HEK293 (cell line): ENCODE measurements around the gene SLC2A6.

Experiments
- CTCF ChIA-PET: fragments of 350-600 bp; formaldehyde crosslinking; extraction: SDS; loops from one replicate; lab custom pipeline; 2021; ENCODE audit warnings: antibody characterized with exemption; lab: Yijun Ruan, JAX
- POLR2A ChIA-PET: fragments of 300-600 bp; formaldehyde crosslinking; extraction: SDS; loops from one replicate; lab custom pipeline; 2020; ENCODE audit warnings: antibody characterized with exemption, inconsistent platforms; lab: Yijun Ruan, JAX
- H3K27ac ChIP-seq: fragments of 200-500 bp; sonication (Bioruptor generic); 2 replicates; pipeline ENCODE4 v1.5.1; 2014; ENCODE audit warnings: low read depth, low read length, control low read depth, inconsistent platforms; ENCODE audit errors: extremely low read depth
- H3K36me3 ChIP-seq, 2 experiments: fragments of 200-500 bp in 1 of 2; sonication (Bioruptor generic) in 1 of 2; 1 replicate in 1 of 2; 2 replicates in 1 of 2; pipeline ENCODE4 v1.5.1; 2014 to 2017; ENCODE audit warnings: inconsistent platforms in 2 of 2, low read length in 2 of 2; ENCODE audit not compliant: control insufficient read depth in 2 of 2, insufficient read depth in 1 of 2
- H3K4me1 ChIP-seq: fragments of 200-500 bp; sonication (Bioruptor generic); 2 replicates; pipeline ENCODE4 v1.5.1; 2014; ENCODE audit warnings: mild to moderate bottlenecking, low read length, inconsistent platforms; ENCODE audit not compliant: control insufficient read depth, insufficient read depth
- H3K4me3 ChIP-seq: 2 replicates; pipeline ENCODE4 v1.5.1; 2011; ENCODE audit warnings: low read depth, mild to moderate bottlenecking, control low read depth, low read length, moderate library complexity
- H3K9me3 ChIP-seq: fragments of 200-500 bp; sonication (Bioruptor generic); 2 replicates; pipeline ENCODE4 v1.5.1; 2014; ENCODE audit warnings: low read depth, low read length, inconsistent platforms; ENCODE audit not compliant: control insufficient read depth, insufficient read depth
- BCL11A ChIP-seq: fragments of 450-650 bp; formaldehyde crosslinking; IDR thresholded peaks from 2 replicates; pipeline ENCODE4 v1.5.1; 2016; ENCODE audit warnings: low read depth, missing biosample characterization, missing genetic modification characterization
- BCL6B ChIP-seq: fragments of 450-650 bp; formaldehyde crosslinking; IDR thresholded peaks from 2 replicates; pipeline ENCODE4 v1.5.1; 2017; ENCODE audit warnings: missing biosample characterization, missing genetic modification characterization
- HOXA7 ChIP-seq: sonication (generic); formaldehyde crosslinking; IDR thresholded peaks from 2 replicates; pipeline ENCODE4 v1.8.1; 2022; ENCODE audit warnings: missing genetic modification reagents, borderline replicate concordance
- KLF16 ChIP-seq: fragments of 450-650 bp; formaldehyde crosslinking; IDR thresholded peaks from 2 replicates; pipeline ENCODE4 v1.5.1; 2017; ENCODE audit warnings: missing biosample characterization, missing genetic modification characterization
- KLF17 ChIP-seq: fragments of 450-650 bp; formaldehyde crosslinking; IDR thresholded peaks from 2 replicates; pipeline ENCODE4 v1.5.1; 2016; ENCODE audit warnings: missing biosample characterization, missing genetic modification characterization
- PRDM1 ChIP-seq: fragments of 450-650 bp; formaldehyde crosslinking; IDR thresholded peaks from 2 replicates; pipeline ENCODE4; 2016; ENCODE audit warnings: missing biosample characterization, missing genetic modification characterization
- RBAK ChIP-seq: fragments of 450-650 bp; formaldehyde crosslinking; IDR thresholded peaks from 2 replicates; pipeline ENCODE4 v1.5.1; 2016; ENCODE audit warnings: missing biosample characterization, missing genetic modification characterization
- REST ChIP-seq: fragments of 450-650 bp; formaldehyde crosslinking; IDR thresholded peaks from 2 replicates; pipeline ENCODE4 v1.5.1; 2016; ENCODE audit warnings: missing biosample characterization, missing genetic modification characterization
- SCRT1 ChIP-seq: fragments of 450-650 bp; formaldehyde crosslinking; IDR thresholded peaks from 2 replicates; pipeline ENCODE4 v1.5.1; 2016; ENCODE audit warnings: missing biosample characterization, missing genetic modification characterization, borderline replicate concordance
- TCF7L2 ChIP-seq: IDR thresholded peaks from 2 replicates; pipeline ENCODE4 v1.6.1; 2011; ENCODE audit warnings: low read depth, mild to moderate bottlenecking, inconsistent platforms, low read length, moderate library complexity, borderline replicate concordance
- WT1 ChIP-seq: fragments of 450-650 bp; formaldehyde crosslinking; IDR thresholded peaks from 2 replicates; pipeline ENCODE4 v1.5.1; 2016; ENCODE audit warnings: missing biosample characterization, missing genetic modification characterization
- YY1 ChIP-seq: fragments of 450-650 bp; formaldehyde crosslinking; IDR thresholded peaks from 2 replicates; pipeline ENCODE4 v1.5.1; 2018; ENCODE audit warnings: missing biosample characterization, missing genetic modification characterization
- YY2 ChIP-seq: fragments of 450-650 bp; formaldehyde crosslinking; IDR thresholded peaks from 2 replicates; pipeline ENCODE4 v1.5.1; 2016; ENCODE audit warnings: missing biosample characterization, missing genetic modification characterization
- ZBTB1 ChIP-seq: fragments of 450-650 bp; formaldehyde crosslinking; IDR thresholded peaks from 2 replicates; pipeline ENCODE4 v1.5.1; 2016; ENCODE audit warnings: missing biosample characterization, missing genetic modification characterization
- ZBTB20 ChIP-seq: fragments of 450-650 bp; formaldehyde crosslinking; IDR thresholded peaks from 2 replicates; pipeline ENCODE4 v1.5.1; 2016; ENCODE audit warnings: missing biosample characterization, missing genetic modification characterization
- ZBTB8A ChIP-seq: fragments of 450-650 bp; formaldehyde crosslinking; IDR thresholded peaks from 2 replicates; pipeline ENCODE4 v1.5.1; 2016; ENCODE audit warnings: missing biosample characterization, missing genetic modification characterization
- ZFHX2 ChIP-seq: fragments of 450-650 bp; formaldehyde crosslinking; conservative IDR thresholded peaks from 2 replicates; pipeline ENCODE4 v1.5.1; 2016; ENCODE audit warnings: missing biosample characterization, missing genetic modification characterization
- ZIC2 ChIP-seq: fragments of 450-650 bp; formaldehyde crosslinking; IDR thresholded peaks from 2 replicates; pipeline ENCODE4 v1.5.1; 2016; ENCODE audit warnings: missing biosample characterization, missing genetic modification characterization
- ZNF274 ChIP-seq, 2 experiments: fragments of 200-500 bp in 1 of 2; fragments of 450-650 bp in 1 of 2; sonication (Bioruptor generic) in 1 of 2; formaldehyde crosslinking in 1 of 2; IDR thresholded peaks; 2 replicates each; pipeline versions ENCODE4 v1.5.1 to v1.6.1; 2014 to 2016; ENCODE audit warnings: borderline replicate concordance in 1 of 2, inconsistent platforms in 1 of 2, low read length in 1 of 2, missing biosample characterization in 1 of 2, missing genetic modification characterization in 1 of 2
- ZNF585B ChIP-seq: fragments of 450-650 bp; formaldehyde crosslinking; IDR thresholded peaks from 2 replicates; pipeline ENCODE4 v1.5.1; 2016; ENCODE audit warnings: missing biosample characterization, missing genetic modification characterization
- ZNF837 ChIP-seq: fragments of 450-650 bp; formaldehyde crosslinking; IDR thresholded peaks from 2 replicates; pipeline ENCODE4 v1.5.1; 2016; ENCODE audit warnings: missing biosample characterization, missing genetic modification characterization
- ZNF843 ChIP-seq: fragments of 450-650 bp; formaldehyde crosslinking; IDR thresholded peaks from 2 replicates; pipeline ENCODE4 v1.5.1; 2016; ENCODE audit warnings: missing biosample characterization, missing genetic modification characterization
- ZSCAN23 ChIP-seq: fragments of 450-650 bp; formaldehyde crosslinking; IDR thresholded peaks from 2 replicates; pipeline ENCODE4 v1.5.1; 2016; ENCODE audit warnings: missing biosample characterization, missing genetic modification characterization

Gene SLC2A6

GRCh38 chr9:133476941-133477340, 2.0 kb downstream of the SLC2A6 start:
- no peak overlapping the region for H3K27ac ChIP-seq
- TF ChIP-seq ZBTB20 (tag by site-specific recombination) (no peak), ZBTB8A (no peak), YY1 (tag by site-specific recombination) (no peak), RBAK (tag by site-specific recombination) (no peak), PRDM1 (tag by site-specific recombination) (no peak), ZNF837 (tag by site-specific recombination) (no peak), KLF16 (tag by site-specific recombination) (no peak), BCL6B (no peak), KLF17 (tag by site-specific recombination) (no peak), ZNF274 (IDR thresholded peaks at IDR 0.05; ENCODE audit: low read length) (no peak), ZNF274 (tag by site-specific recombination; IDR thresholded peaks at IDR 0.05; ENCODE audit: borderline replicate concordance) (no peak), YY2 (tag by site-specific recombination) (no peak), ZNF585B (tag by site-specific recombination) (no peak), ZNF843 (tag by site-specific recombination) (no peak), HOXA7 (no peak), REST (tag by site-specific recombination) (no peak), TCF7L2 (no peak)
- peaks cover 0 to 40% of the 10 kb centered on the region in 2 experiments; a peak in 1 of 3 replicates for H3K36me3 ChIP-seq
- CTCF ChIA-PET = interaction anchor here (0.6 to 3.4 kb wide), 2 partner anchors 10 to 90 kb away, joined by 3 to 15 read pairs; no protein-coding TSS in a partner anchor
- H3K4me1 ChIP-seq = no peaks in the 10 kb centered on the region
- POLR2A ChIA-PET = interaction anchor here (1.6 kb wide), 1 partner anchor 17 kb away, joined by 10 read pairs; the partner anchor contains the start of gene CACFD1
- H3K9me3 ChIP-seq = no peaks in the 10 kb centered on the region
- no peak overlapping the region for H3K4me3 ChIP-seq

- no peak overlapping the region for H3K27ac ChIP-seq
- peak; percentile 10; the same call in 1 of the 2 replicates for TF ChIP-seq ZIC2
- no peak for TF ChIP-seq SCRT1 (tag by site-specific recombination)
- TF ChIP-seq BCL11A (tag by site-specific recombination) = no peak
- TF ChIP-seq ZBTB1 = no peak
- peak; percentile 22; the same call in 1 of the 2 replicates for TF ChIP-seq ZFHX2 (tag by site-specific recombination)
- no peak for TF ChIP-seq WT1 (tag by site-specific recombination)
- no peak for TF ChIP-seq ZSCAN23
- TF ChIP-seq, all 188 proteins: peak for 2
- POLR2A ChIA-PET = interaction anchor here (1.6 kb wide), 1 partner anchor 17 kb away, joined by 10 read pairs; the partner anchor contains the start of gene CACFD1
- H3K9me3 ChIP-seq = no peaks in the 10 kb centered on the region
- no peaks in the 10 kb centered on the region for H3K4me1 ChIP-seq
- CTCF ChIA-PET = interaction anchor here (0.6 to 3.4 kb wide), 2 partner anchors 10 to 89 kb away, joined by 3 to 15 read pairs; no protein-coding TSS in a partner anchor
- H3K4me3 ChIP-seq = no peak overlapping the region
- peaks cover 0 to 46% of the 10 kb centered on the region in 2 experiments; a peak in 1 of 3 replicates for H3K36me3 ChIP-seq
Observed at GRCh38 chr9:133476036-133476931, 2.6 kb downstream of the SLC2A6 start.
